ENCODE measurements around the gene TLL1.
A peak's percentile ranks its signal among the peaks of the same experiment; 100 is the strongest.

Gene TLL1

DNA sequence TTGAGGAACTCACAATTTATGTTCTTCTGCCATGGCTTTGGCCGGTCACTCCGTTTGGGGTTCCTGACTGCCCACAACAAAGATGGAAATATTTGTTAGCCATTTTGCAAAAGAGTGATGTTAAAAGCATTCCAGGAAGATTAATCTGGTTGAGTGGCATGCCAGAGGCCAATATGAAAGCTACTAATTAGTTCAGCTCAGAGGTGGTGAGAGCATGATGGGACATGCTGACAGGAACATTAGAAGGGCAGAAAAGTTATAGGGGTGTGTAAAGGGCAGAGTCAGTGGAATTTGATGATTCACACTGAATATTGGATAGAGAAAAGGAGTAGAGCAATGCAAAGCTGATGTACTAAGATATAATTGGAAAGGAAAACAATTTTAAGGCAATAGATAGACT lies 94.4 kb downstream of the TLL1 start:
- DNase-seq (ENCODE audit: low read depth, low spot score), result peak; percentile 74
- peak overlapping the region; percentile 83 for H3K27ac ChIP-seq

DNA sequence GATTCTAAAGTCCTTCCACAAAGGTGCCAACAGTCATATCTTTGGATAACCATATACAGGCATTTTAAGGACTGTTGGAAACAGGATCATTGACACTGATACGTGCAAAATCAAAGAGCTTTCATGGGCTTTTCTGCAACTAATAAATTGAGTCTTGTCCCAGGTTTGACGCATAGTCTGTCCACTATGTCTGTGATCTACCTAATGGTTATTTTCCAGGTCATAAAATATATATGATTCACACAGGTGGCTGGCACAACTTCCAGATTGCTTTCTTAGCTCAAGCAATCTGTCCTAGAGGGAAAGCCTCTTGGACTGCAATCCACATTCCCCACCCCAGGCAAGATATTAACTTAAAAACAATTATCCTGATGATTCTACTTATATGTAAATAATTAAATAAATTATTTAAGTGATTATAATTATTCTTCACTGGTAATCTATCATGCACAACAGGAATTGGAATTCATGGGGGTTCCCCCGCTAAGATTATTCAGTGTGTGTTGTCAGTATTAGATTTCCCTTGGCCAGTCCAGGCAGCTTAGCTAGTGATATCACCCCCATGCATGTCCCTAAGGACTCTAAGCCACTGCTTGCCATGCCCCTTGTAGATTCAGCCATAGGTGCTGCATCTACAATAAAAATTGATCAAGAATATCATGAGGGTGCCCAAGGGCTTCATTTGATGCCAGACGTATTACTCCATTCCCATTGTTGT lies 97.8 kb downstream of the TLL1 start:
- no peak for DNase-seq (ENCODE audit: low read depth, low spot score)
- H3K27ac ChIP-seq, result peak overlapping the region; percentile 89

DNA sequence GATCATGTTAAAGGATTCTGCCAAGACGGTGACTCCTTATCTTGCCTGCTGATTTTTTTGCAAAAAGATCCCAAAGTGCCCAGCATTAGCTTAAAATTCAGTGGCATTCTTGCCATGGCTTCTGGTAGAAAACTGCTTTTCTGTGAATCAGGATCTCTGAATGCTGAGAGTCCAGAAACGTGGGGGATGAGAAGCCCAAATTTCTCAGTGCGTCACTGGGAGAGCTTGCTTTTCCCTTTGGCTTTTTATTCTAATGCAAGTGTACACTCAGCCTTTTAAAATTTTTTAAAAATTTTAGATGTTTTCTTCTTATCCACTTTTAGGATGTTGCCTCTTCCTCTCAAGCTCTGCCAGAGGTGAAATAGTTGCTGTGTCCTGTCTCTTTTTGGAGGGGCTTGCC lies 98.4 kb downstream of the TLL1 start:
- DNase-seq (ENCODE audit: low read depth, low spot score), result no peak
- H3K27ac ChIP-seq, result peak overlapping the region; percentile 89

GRCh38 chr4:165971933-165972332 lies 98.9 kb downstream of the TLL1 start:
- peak; percentile 62 for DNase-seq (ENCODE audit: low read depth, low spot score)

GRCh38 chr4:165972747-165973146 lies 99.7 kb downstream of the TLL1 start:
- DNase-seq (ENCODE audit: low read depth, low spot score), result peak; percentile 74
- peak overlapping the region; percentile 89 for H3K27ac ChIP-seq

More at GRCh38 chr4:165971933-165972332, 98.9 kb downstream of the TLL1 start:
- H3K27ac ChIP-seq, result peak overlapping the region; percentile 89

- no peak overlapping the region for H3K27ac ChIP-seq
These were observed 109.9 kb downstream of the TLL1 start for GRCh38 chr4:165982934-165983333.

GRCh38 chr4:165986956-165987698 lies 114.1 kb downstream of the TLL1 start:
- no peak for DNase-seq (ENCODE audit: low read depth, low spot score)
- no peak overlapping the region for H3K27ac ChIP-seq

More at GRCh38 chr4:165982934-165983333, 109.9 kb downstream of the TLL1 start:
- DNase-seq (ENCODE audit: low read depth, low spot score), result no peak

DNA sequence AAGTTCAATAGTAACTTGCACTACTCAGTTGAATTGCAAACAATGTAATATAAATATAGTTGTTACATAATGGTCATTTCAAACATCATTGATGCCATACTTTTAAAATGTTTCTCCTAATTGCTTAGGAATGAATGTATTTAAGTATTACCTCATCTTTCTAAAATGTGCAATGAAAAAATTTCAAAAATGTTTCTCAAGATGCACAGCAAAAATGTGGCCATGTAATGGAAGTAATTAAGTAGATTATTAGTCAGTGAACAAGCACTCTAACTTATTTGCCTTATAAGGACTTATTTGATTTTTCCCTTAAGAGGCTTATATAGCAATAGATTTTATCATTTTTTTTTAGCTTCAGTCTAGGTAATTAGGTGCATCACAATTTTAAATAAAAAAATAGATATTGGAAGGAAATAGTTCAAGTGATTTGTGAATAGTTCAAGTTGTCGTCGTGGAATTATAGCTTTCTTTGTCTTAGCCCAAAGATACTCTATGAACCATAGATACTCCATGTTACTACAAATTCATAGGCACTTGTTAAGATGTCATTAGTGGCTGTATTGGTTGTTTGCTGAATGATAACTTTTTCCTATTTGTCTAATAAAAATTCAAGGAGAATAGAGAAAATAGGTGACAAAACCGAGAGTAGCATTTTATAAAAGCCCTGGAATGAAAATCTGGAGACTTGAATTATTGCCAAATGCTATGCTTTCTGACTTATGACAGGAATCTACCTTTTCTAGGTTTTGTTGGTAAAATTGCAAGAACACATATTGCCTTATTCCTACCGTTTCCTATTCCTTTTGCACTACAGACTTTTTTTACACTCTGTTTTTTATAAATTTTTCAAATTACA lies 118.5 kb downstream of the TLL1 start:
- no peak overlapping the region for H3K27ac ChIP-seq
- DNase-seq (ENCODE audit: low read depth, low spot score), result no peak

DNA sequence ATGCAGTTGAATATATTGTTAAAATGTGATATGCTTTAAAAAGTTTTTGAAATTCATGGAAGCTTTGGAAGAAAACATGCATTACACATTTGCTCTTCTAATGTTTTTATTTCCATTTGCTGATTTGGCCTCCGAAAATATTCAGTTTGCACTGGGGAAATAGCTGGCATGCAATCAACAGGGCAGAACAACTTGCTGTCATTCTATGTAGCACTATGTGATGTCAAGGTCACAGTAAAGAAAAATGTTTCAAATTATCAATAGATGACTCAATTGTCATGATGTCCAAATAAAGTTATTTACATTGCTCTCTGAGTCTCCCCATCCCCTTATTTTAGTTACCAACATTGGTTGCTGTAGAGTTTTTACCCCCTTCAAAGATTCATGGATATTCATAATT lies 119.2 kb downstream of the TLL1 start:
- H3K27ac ChIP-seq, result no peak overlapping the region
- no peak for DNase-seq (ENCODE audit: low read depth, low spot score)

DNA sequence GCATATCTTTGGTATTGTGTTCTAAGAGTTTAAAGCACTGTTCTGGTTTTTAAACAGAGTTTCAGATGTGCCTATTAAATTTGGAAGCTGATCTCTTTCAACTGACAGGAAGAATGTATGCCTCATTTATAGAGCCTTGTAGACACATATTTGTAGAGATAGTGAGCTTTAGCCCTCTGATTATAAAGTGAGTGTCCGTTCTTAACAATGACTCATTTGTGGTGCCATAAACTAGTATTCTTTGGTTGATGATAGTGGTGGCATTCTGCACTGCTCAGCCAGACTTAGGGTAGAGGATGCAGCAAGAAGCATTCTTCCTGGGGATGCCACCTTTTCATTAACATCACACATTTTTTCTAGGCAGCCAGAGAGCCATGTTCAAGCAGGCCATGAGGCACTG lies 121.7 kb downstream of the TLL1 start:
- DNase-seq (ENCODE audit: low read depth, low spot score), result no peak
- no peak overlapping the region for H3K27ac ChIP-seq

- no peak overlapping the region for H3K27ac ChIP-seq
- no peak for DNase-seq (ENCODE audit: low read depth, low spot score)
These were observed 130.8 kb downstream of the TLL1 start for GRCh38 chr4:166003811-166004210.

GRCh38 chr4:166006217-166006616 lies 133.2 kb downstream of the TLL1 start:
- DNase-seq (ENCODE audit: low read depth, low spot score), result no peak
- no peak overlapping the region for H3K27ac ChIP-seq

DNA sequence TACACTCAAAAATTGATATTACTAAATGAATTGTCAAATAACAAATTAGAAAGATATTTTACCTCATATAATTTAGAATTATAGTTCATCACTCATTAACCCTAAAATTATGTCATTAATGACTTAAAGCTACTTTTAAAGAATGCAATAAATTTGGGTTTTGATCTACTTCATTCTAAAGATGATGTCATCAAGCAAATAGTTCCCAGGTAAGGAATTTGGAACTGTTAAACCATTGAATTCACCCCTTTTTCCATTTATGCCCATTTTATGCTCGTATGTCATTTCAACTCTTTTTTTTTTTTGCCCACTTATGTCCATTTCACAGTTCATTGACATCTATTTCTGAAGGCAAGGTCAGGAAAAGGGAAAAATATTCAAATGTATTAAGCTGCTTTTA lies 135.5 kb downstream of the TLL1 start:
- DNase-seq (ENCODE audit: low read depth, low spot score), result no peak
- no peak overlapping the region for H3K27ac ChIP-seq

DNA sequence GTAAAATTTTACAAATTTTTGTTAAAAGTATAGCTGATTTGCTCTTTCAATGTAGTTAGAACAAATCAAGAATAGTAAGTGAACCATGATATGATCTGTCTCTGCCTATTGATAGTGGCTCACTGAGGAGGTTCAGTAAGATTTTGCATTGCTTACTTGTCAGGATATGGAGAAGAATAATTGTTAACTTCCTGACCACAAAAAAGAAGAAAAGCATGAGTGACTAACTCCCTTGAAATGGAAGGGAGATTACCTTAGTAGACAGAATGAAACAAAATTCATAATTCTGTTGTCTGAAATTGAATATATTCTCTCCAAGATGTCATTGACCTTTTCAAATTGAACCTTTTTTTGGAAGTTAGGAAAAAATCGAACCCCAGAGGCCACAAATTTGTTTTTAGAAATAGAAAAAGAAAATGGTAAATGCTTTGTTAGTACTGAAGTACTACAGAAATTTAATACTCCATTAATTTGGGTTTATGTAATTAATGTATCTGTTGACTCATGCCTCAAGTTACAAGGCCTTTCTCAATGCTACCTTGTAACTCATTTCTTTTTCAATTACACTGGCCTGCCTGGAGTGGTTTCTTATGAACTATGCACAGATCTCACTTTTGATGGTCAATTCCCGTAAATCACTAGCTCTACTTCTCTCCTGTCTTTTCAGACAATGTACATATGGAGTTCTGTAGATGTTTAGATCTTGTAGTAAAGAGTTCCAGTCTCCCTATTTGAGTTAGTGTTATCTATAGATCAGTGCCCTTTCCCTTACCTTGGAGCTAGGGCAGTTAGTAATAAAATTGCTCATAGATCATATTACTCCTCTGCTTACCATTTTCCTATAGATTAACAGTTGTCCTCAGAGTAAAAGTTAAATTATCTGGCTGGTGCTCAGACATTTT lies 139.3 kb downstream of the TLL1 start:
- peak overlapping the region; percentile 84 for H3K27ac ChIP-seq
- peak; percentile 37 for DNase-seq (ENCODE audit: low read depth, low spot score)

- peak overlapping the region; percentile 84 for H3K27ac ChIP-seq
- peak; percentile 92 for DNase-seq (ENCODE audit: low read depth, low spot score)
These were observed 141.4 kb downstream of the TLL1 start for GRCh38 chr4:166014411-166014810.

- H3K27ac ChIP-seq, result no peak overlapping the region
- DNase-seq (ENCODE audit: low read depth, low spot score), result no peak
These were observed 144.8 kb downstream of the TLL1 start for GRCh38 chr4:166017804-166018203.

- H3K27ac ChIP-seq, result no peak overlapping the region
- no peak for DNase-seq (ENCODE audit: low read depth, low spot score)
These were observed 146.6 kb downstream of the TLL1 start for GRCh38 chr4:166019441-166020220.

DNA sequence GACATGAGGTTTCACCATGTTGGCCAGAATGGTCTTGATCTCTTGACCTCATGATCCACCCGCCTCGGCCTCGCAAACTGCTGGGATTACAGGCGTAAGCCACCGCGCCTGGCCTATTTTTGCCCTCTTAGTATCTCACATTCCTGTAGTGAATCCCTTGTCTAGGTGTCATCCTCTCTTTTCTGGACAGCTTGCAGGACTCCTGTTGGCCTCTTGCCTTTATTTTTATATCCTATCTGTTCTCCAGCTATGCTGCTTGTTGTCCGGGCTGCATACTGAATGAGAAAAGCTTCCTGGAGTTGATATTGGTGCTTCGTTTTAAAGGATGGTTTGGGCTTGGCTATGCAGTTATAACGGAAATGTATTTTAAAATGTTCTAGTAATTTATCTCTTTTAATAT lies 148.6 kb downstream of the TLL1 start:
- no peak for DNase-seq (ENCODE audit: low read depth, low spot score)
- no peak overlapping the region for H3K27ac ChIP-seq

- no peak for DNase-seq (ENCODE audit: low read depth, low spot score)
- no peak overlapping the region for H3K27ac ChIP-seq
These were observed 161.9 kb downstream of the TLL1 start for GRCh38 chr4:166034965-166035364.
